Activated CD8-positive, alpha-beta T cell treated with anti-CD3 and anti-CD28 coated beads for 36 hours (primary cell): ENCODE results near the gene SLC39A9. TPM values are rescaled to one million over a fixed set of nuclear protein-coding genes. Genes with fewer than 3 reads are reported as not detected.
A peak's percentile ranks its signal among the peaks of the same experiment; 100 is the strongest.

Experiments
- ATAC-seq: fragments of 200-7000 bp; cut with Tn5 transposase; one replicate; pipeline ENCODE4 v1.10.0; 2021; ENCODE audit warnings: mild to moderate bottlenecking, moderate library complexity
- CTCF ChIA-PET: fragments of 350-600 bp; sonication (Branson Sonifier 250); formaldehyde crosslinking; loops from one replicate; lab custom pipeline; 2021; ENCODE audit warnings: antibody characterized with exemption; lab: Charles Lee
- POLR2A ChIA-PET: fragments of 350-600 bp; sonication (Branson Sonifier 250); formaldehyde crosslinking; loops from one replicate; lab custom pipeline; 2021; ENCODE audit warnings: antibody characterized with exemption; lab: Charles Lee
- DNase-seq: peaks from one replicate; pipeline ENCODE4 v3.0.0-alpha.2; 2020
- H3K27ac Mint-ChIP-seq: one replicate; pipeline ENCODE4 v1.8.0; 2021; ENCODE audit warnings: mild to moderate bottlenecking, mixed read lengths
- H3K27me3 Mint-ChIP-seq: one replicate; pipeline ENCODE4 v1.8.0; 2021; ENCODE audit warnings: mixed read lengths
- H3K36me3 Mint-ChIP-seq: one replicate; pipeline ENCODE4 v1.8.0; 2021; ENCODE audit warnings: low read depth, mixed read lengths
- H3K4me1 Mint-ChIP-seq: one replicate; pipeline ENCODE4 v1.8.0; 2021; ENCODE audit warnings: low read depth, mixed read lengths
- H3K4me3 Mint-ChIP-seq: one replicate; pipeline ENCODE4 v1.8.0; 2021; ENCODE audit warnings: mild to moderate bottlenecking, moderate library complexity, mixed read lengths
- H3K9me3 Mint-ChIP-seq: one replicate; pipeline ENCODE4 v1.8.0; 2021; ENCODE audit warnings: mixed read lengths
- intact Hi-C: fragments of 100-400 bp; cut with micrococcal nuclease; formaldehyde crosslinking; loops from one replicate; pipeline ENCODE4 v1.10.0; 2022
- total RNA-seq, 2 experiments: library from RNA; stranded (reverse); gene quantifications; one replicate each; pipeline ENCODE4 v1.2.3, GENCODE V29; 2021
- TF ChIP-seq, protein P1 (sequence below): fragments of 200-600 bp; IDR thresholded peaks from one replicate; pipeline ENCODE4 v1.8.0; 2022; ENCODE audit warnings: antibody characterized with exemption, mild to moderate bottlenecking

The SLC39A9 gene
- total RNA-seq, 2 experiments from 2014 or later: 39.2 to 41.3 TPM

DNA sequence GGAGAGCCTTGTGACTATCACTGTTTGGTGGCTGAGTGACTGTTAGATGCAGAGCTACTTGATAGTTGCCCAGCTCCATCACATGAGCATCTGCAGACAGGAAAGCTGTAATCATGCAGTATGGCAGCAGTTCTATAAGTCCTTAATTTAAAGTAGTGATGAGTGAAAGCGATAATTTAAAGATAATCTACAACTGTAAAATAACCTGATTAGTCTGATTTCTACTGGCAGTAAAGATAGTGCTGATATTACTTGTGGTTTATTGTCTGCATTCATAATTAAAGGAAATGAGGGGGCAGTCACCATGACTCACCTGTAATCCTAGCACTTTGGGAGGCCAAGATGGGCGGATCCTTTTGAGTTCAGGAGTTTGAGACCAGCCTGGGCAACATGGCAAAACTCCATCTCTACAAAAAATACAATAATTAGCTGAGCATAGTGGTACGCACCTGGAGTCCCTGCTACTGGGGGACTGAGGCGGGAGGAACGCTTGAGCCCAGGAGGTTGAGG lies 44.9 kb downstream of the SLC39A9 start:
- TF ChIP-seq, protein P1, sequence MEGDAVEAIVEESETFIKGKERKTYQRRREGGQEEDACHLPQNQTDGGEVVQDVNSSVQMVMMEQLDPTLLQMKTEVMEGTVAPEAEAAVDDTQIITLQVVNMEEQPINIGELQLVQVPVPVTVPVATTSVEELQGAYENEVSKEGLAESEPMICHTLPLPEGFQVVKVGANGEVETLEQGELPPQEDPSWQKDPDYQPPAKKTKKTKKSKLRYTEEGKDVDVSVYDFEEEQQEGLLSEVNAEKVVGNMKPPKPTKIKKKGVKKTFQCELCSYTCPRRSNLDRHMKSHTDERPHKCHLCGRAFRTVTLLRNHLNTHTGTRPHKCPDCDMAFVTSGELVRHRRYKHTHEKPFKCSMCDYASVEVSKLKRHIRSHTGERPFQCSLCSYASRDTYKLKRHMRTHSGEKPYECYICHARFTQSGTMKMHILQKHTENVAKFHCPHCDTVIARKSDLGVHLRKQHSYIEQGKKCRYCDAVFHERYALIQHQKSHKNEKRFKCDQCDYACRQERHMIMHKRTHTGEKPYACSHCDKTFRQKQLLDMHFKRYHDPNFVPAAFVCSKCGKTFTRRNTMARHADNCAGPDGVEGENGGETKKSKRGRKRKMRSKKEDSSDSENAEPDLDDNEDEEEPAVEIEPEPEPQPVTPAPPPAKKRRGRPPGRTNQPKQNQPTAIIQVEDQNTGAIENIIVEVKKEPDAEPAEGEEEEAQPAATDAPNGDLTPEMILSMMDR: no peak

DNA sequence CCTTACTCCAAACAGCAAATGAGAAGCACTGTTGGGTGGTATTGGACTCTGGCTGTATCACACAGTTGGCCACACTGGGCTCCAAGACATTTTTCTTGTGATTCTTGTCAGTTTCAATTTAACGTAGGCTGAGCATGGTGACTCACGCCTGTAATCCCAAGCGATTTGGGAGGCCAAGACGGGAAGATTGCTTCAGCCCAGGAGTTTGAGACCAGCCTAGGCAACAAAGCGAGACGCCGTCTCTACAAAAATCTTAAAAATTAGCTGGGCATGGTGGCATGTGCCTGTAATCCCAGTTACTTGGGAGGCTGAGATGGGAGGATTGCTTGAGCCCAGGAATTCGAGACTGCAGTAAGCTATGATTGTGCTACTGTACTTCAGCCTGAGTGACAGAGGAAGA lies 50.7 kb downstream of the SLC39A9 start:
- no peak overlapping the region for H3K4me3 Mint-ChIP-seq
- TF ChIP-seq, protein P1: no peak
- POLR2A ChIA-PET: interaction anchor here (0.6 kb wide), 1 partner anchor 666 kb away, joined by 3 read pairs; no protein-coding TSS in a partner anchor
- H3K27ac Mint-ChIP-seq: no peak overlapping the region
- ATAC-seq (no peak), DNase-seq (no peak)
- intact Hi-C loops: no loop called here
- CTCF ChIA-PET: interaction anchor here (1.0 kb wide), 1 partner anchor 320 kb away, joined by 3 read pairs; no protein-coding TSS in a partner anchor
- H3K36me3 Mint-ChIP-seq: peaks cover 7% of the 10 kb centered on the region
- no peaks in the 10 kb centered on the region for H3K27me3 Mint-ChIP-seq
- no peaks in the 10 kb centered on the region for H3K4me1 Mint-ChIP-seq
- H3K9me3 Mint-ChIP-seq: no peaks in the 10 kb centered on the region

More for the DNA sequence above, 44.9 kb downstream of the SLC39A9 start:
- H3K4me3 Mint-ChIP-seq: peak overlapping the region; percentile 57
- ATAC-seq (no peak), DNase-seq (no peak)
- CTCF ChIA-PET: interaction anchor here (2.2 to 2.7 kb wide), 2 partner anchors 31 to 201 kb away, joined by 7 to 9 read pairs; no protein-coding TSS in a partner anchor
- no peaks in the 10 kb centered on the region for H3K27me3 Mint-ChIP-seq
- intact Hi-C loops: no loop called here
- H3K36me3 Mint-ChIP-seq: peaks cover 24% of the 10 kb centered on the region
- no peaks in the 10 kb centered on the region for H3K9me3 Mint-ChIP-seq
- POLR2A ChIA-PET: interaction anchor here (0.6 kb wide), 1 partner anchor 1029 kb away, joined by 3 read pairs; no protein-coding TSS in a partner anchor
- H3K27ac Mint-ChIP-seq: peak overlapping the region; percentile 63
- peaks cover 18% of the 10 kb centered on the region for H3K4me1 Mint-ChIP-seq

DNA sequence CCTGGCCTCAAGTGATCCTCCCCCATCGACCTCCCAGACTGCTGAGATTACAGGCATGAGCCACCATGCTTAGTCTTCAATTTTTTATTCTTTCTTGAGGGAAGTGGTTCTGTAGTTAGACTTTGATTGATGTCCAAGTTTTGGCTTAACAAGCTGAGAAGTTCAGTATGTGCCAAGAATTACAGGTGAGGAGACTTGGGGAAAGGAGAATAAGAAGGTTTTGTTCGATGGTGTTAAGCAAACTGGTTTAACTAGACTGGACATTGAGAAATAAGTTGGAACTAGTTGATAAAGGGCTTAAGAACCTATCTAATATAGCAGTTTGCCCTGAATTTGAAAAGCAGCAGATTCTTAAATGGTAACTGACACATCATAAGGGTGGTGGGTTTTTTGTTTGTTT lies 53.4 kb downstream of the SLC39A9 start:
- Mint-ChIP-seq H3K4me3 (no peak overlapping the region), H3K4me1 (no peaks in the 10 kb centered on the region), H3K27me3 (no peaks in the 10 kb centered on the region), H3K36me3 (peaks cover 3% of the 10 kb centered on the region), H3K27ac (no peak overlapping the region), H3K9me3 (no peaks in the 10 kb centered on the region)
- ChIA-PET CTCF (no interaction called here), POLR2A (interaction anchor here (1.4 kb wide), 1 partner anchor 46 kb away, joined by 3 read pairs; no protein-coding TSS in a partner anchor)
- TF ChIP-seq, protein P1: no peak
- DNase-seq (no peak), ATAC-seq (no peak)
- intact Hi-C loops: no loop called here

DNA sequence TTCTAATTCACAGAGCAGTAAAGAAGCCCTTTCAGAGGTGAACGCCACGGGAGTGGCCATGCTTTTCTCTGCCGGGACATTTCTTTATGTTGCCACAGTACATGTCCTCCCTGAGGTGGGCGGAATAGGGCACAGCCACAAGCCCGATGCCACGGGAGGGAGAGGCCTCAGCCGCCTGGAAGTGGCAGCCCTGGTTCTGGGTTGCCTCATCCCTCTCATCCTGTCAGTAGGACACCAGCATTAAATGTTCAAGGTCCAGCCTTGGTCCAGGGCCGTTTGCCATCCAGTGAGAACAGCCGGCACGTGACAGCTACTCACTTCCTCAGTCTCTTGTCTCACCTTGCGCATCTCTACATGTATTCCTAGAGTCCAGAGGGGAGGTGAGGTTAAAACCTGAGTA lies 59.9 kb downstream of the SLC39A9 start:
- H3K9me3 Mint-ChIP-seq: no peaks in the 10 kb centered on the region
- intact Hi-C loops: no loop called here
- DNase-seq (no peak), ATAC-seq (no peak)
- peaks cover 17% of the 10 kb centered on the region for H3K36me3 Mint-ChIP-seq
- TF ChIP-seq, protein P1: no peak
- ChIA-PET POLR2A (interaction anchor here (0.6 to 2.5 kb wide), 2 partner anchors 60 to 620 kb away, joined by 3 to 7 read pairs; partner anchors contain the start of genes ERH and SLC39A9), CTCF (interaction anchor here (1.5 to 6.5 kb wide), 5 partner anchors 11 to 216 kb away, joined by 5 to 79 read pairs (median 12); no protein-coding TSS in a partner anchor)
- H3K27ac Mint-ChIP-seq: no peak overlapping the region
- no peaks in the 10 kb centered on the region for H3K27me3 Mint-ChIP-seq
- no peak overlapping the region for H3K4me3 Mint-ChIP-seq
- H3K4me1 Mint-ChIP-seq: no peaks in the 10 kb centered on the region

DNA sequence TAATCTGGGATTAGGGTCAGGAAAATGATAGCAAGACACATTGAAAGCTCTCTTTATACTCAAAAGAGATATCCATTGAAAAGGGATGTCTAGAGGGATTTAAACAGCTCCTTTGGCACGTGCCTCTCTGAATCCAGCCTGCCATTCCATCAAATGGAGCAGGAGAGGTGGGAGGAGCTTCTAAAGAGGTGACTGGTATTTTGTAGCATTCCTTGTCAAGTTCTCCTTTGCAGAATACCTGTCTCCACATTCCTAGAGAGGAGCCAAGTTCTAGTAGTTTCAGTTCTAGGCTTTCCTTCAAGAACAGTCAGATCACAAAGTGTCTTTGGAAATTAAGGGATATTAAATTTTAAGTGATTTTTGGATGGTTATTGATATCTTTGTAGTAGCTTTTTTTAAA lies 60.6 kb downstream of the SLC39A9 start:
- H3K4me1 Mint-ChIP-seq: no peaks in the 10 kb centered on the region
- CTCF ChIA-PET: interaction anchor here (1.0 to 6.5 kb wide), 20 partner anchors 12 to 329 kb away, joined by 3 to 79 read pairs (median 7); partner anchors contain the start of genes CCDC177, ERH and SLC39A9

More for the DNA sequence above, 60.6 kb downstream of the SLC39A9 start:
- Mint-ChIP-seq H3K9me3 (no peaks in the 10 kb centered on the region), H3K27me3 (no peaks in the 10 kb centered on the region), H3K27ac (no peak overlapping the region), H3K4me3 (no peak overlapping the region), H3K36me3 (peaks cover 17% of the 10 kb centered on the region)
- POLR2A ChIA-PET: interaction anchor here (2.5 kb wide), 1 partner anchor 61 kb away, joined by 7 read pairs; the partner anchor contains the start of genes ERH and SLC39A9
- intact Hi-C loops: no loop called here
- TF ChIP-seq, protein P1: no peak
- no peak for ATAC-seq
- no peak for DNase-seq
